Astrocyte (in vitro differentiated cells and primary cell): Measurements from ENCODE around the gene ALDOA.

Experiments used
- CTCF ChIP-seq: IDR thresholded peaks from 2 replicates; pipeline ENCODE4 v1.5.1; 2011; ENCODE audit warnings: low read depth, mild to moderate bottlenecking, inconsistent platforms, low read length, moderate library complexity; ENCODE audit not compliant: insufficient read depth
- EZH2 ChIP-seq: IDR thresholded peaks from 2 replicates; pipeline ENCODE4 v1.6.1; 2012; ENCODE audit warnings: mild to moderate bottlenecking, low read length, inconsistent platforms; ENCODE audit not compliant: insufficient read depth

DNA sequence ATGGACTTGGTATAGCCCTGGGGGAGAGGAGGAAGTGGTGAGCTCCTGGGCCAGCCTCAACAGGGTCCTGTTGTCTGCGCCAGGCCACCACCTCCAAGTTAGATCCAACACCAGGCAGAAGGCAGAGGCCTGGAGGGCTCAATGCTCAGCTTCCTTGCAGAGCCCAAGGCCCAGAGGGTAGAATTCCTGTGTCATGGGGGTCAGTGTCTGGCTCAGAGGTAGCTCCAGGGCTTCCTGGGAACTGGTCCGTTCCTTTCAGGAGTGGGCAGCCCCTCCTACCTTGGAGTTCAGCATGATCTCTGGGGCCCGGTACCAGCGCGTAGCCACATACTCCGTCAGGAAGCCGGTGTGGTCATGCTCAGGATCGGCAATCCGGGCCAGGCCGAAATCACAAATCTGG is 52.2 kb downstream of the ALDOA start:
- TF ChIP-seq CTCF (no peak), EZH2 (no peak)
